Smooth muscle cell (in vitro differentiated cells): ENCODE measurements around the gene ATP4B. TPM values are rescaled to one million over a fixed set of nuclear protein-coding genes. Genes with fewer than 3 reads are reported as not detected.

Source experiments
- DNase-seq: peaks from one replicate; lab custom pipeline; 2025; ENCODE audit not compliant: unreplicated experiment; lab: John Stamatoyannopoulos, UW
- H2AFZ ChIP-seq: fragments of 200-600 bp; sonication (generic); 2 replicates; pipeline ENCODE4 v1.6.0; 2016; ENCODE audit warnings: antibody characterized with exemption, low read depth, mild to moderate bottlenecking
- H3F3A ChIP-seq: fragments of 200-600 bp; sonication (generic); 2 replicates; pipeline ENCODE4 v1.6.0; 2017; ENCODE audit warnings: antibody characterized with exemption, low read depth
- H3K27ac ChIP-seq: fragments of 200-600 bp; sonication (generic); 2 replicates; pipeline ENCODE4 v1.5.1; 2016; ENCODE audit warnings: low read depth, mild to moderate bottlenecking
- H3K27me3 ChIP-seq: fragments of 200-600 bp; sonication (generic); 2 replicates; pipeline ENCODE4 v1.6.1; 2016; ENCODE audit warnings: low read depth, mild to moderate bottlenecking
- H3K36me3 ChIP-seq: fragments of 200-600 bp; sonication (generic); 2 replicates; pipeline ENCODE4 v1.5.1; 2016; ENCODE audit warnings: low read depth
- H3K4me1 ChIP-seq: fragments of 200-600 bp; sonication (generic); 2 replicates; pipeline ENCODE4 v1.5.1; 2016; ENCODE audit warnings: low read depth
- H3K4me2 ChIP-seq: fragments of 200-600 bp; sonication (generic); 2 replicates; pipeline ENCODE4 v1.6.0; 2016; ENCODE audit warnings: mild to moderate bottlenecking
- H3K4me3 ChIP-seq: fragments of 200-600 bp; sonication (generic); 2 replicates; pipeline ENCODE4 v1.5.1; 2016; ENCODE audit warnings: mild to moderate bottlenecking
- H3K79me2 ChIP-seq: fragments of 200-600 bp; sonication (generic); 2 replicates; pipeline ENCODE4 v1.6.0; 2016; ENCODE audit warnings: low read depth, mild to moderate bottlenecking
- H3K9ac ChIP-seq: fragments of 200-600 bp; sonication (generic); 2 replicates; pipeline ENCODE4 v1.6.0; 2016; ENCODE audit warnings: low read depth
- H3K9me3 ChIP-seq: fragments of 200-600 bp; sonication (generic); replicated peaks from 2 replicates; pipeline ENCODE4 v1.5.1; 2016; ENCODE audit warnings: low read depth
- H4K20me1 ChIP-seq: fragments of 200-600 bp; sonication (generic); 2 replicates; pipeline ENCODE4 v1.6.0; 2016; ENCODE audit warnings: low read depth
- WGBS: methylation state at CpG from one replicate; pipeline ENCODE4 v1.1.7; 2016; ENCODE audit warnings: low lambda C conversion rate; 5-methylcytosine and 5-hydroxymethylcytosine counted together
- polyA plus RNA-seq: library from polyadenylated mRNA; unstranded; fragments of >200 nt; fragmentation: Nextera tagmentation; extraction: Ambion mirVana; gene quantifications from 2 replicates; pipeline ENCODE4 v1.2.1, GENCODE V29; 2016
- total RNA-seq: library from RNA; depleted of rRNA; stranded (reverse); fragments of >200 nt; gene quantifications from 2 replicates; pipeline ENCODE4 v1.2.3, GENCODE V29; 2014
- TF ChIP-seq, protein P1 (sequence below): fragments of 200-600 bp; sonication (generic); IDR thresholded peaks from 2 replicates; pipeline ENCODE4 v1.5.1; 2017; ENCODE audit warnings: borderline replicate concordance, mild to moderate bottlenecking, antibody characterized with exemption; ENCODE audit not compliant: insufficient read depth, poor library complexity, severe bottlenecking

ATP4B gene
- total and polyA plus RNA-seq, 2 experiments from 2014 or later = not detected

- H3K9me3 ChIP-seq = no peaks in the 10 kb centered on the region
- no peak overlapping the region for H3K27ac ChIP-seq
- no peak overlapping the region for H3K9ac ChIP-seq
- TF ChIP-seq, protein P1, sequence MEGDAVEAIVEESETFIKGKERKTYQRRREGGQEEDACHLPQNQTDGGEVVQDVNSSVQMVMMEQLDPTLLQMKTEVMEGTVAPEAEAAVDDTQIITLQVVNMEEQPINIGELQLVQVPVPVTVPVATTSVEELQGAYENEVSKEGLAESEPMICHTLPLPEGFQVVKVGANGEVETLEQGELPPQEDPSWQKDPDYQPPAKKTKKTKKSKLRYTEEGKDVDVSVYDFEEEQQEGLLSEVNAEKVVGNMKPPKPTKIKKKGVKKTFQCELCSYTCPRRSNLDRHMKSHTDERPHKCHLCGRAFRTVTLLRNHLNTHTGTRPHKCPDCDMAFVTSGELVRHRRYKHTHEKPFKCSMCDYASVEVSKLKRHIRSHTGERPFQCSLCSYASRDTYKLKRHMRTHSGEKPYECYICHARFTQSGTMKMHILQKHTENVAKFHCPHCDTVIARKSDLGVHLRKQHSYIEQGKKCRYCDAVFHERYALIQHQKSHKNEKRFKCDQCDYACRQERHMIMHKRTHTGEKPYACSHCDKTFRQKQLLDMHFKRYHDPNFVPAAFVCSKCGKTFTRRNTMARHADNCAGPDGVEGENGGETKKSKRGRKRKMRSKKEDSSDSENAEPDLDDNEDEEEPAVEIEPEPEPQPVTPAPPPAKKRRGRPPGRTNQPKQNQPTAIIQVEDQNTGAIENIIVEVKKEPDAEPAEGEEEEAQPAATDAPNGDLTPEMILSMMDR = no peak
- H3F3A ChIP-seq = no peaks in the 10 kb centered on the region
- H3K79me2 ChIP-seq = peaks cover 8% of the 10 kb centered on the region
- H4K20me1 ChIP-seq = peaks cover 51% of the 10 kb centered on the region
- H3K27me3 ChIP-seq = no peaks in the 10 kb centered on the region
- no peak overlapping the region for H3K4me3 ChIP-seq
- DNase-seq = no peak
- no peak overlapping the region for H3K4me2 ChIP-seq
- 97% methylated on average over 11 of the region's 11 CpGs for WGBS
- no peak overlapping the region for H2AFZ ChIP-seq
- no peaks in the 10 kb centered on the region for H3K4me1 ChIP-seq
- no peaks in the 10 kb centered on the region for H3K36me3 ChIP-seq
Observed at GRCh38 chr13:113630296-113630695, 27.7 kb downstream of the ATP4B start.

- Histone ChIP-seq H3K4me3 (no peak overlapping the region), H2AFZ (no peak overlapping the region), H3K27me3 (no peaks in the 10 kb centered on the region), H3K79me2 (peaks cover 8% of the 10 kb centered on the region), H4K20me1 (peaks cover 55% of the 10 kb centered on the region), H3K9me3 (no peaks in the 10 kb centered on the region), H3F3A (no peaks in the 10 kb centered on the region), H3K9ac (no peak overlapping the region), H3K36me3 (no peaks in the 10 kb centered on the region), H3K4me2 (no peak overlapping the region), H3K4me1 (no peaks in the 10 kb centered on the region), H3K27ac (no peak overlapping the region)
- DNase-seq = no peak
- TF ChIP-seq, protein P1 = no peak
- 95% methylated on average over 17 of the region's 17 CpGs for WGBS
Observed at GRCh38 chr13:113629866-113630265, 28.1 kb downstream of the ATP4B start.

GRCh38 chr13:113628291-113629270, 29.4 kb downstream of the ATP4B start:
- DNase-seq = no peak
- H3K27ac ChIP-seq = no peak overlapping the region
- no peak overlapping the region for H2AFZ ChIP-seq
- no peaks in the 10 kb centered on the region for H3K4me1 ChIP-seq
- H3K79me2 ChIP-seq = peaks cover 8% of the 10 kb centered on the region
- TF ChIP-seq, protein P1 = no peak
- no peaks in the 10 kb centered on the region for H3K27me3 ChIP-seq
- H3K36me3 ChIP-seq = no peaks in the 10 kb centered on the region
- H3K9ac ChIP-seq = no peak overlapping the region
- 96% methylated on average over 30 of the region's 30 CpGs for WGBS
- no peak overlapping the region for H3K4me2 ChIP-seq
- no peak overlapping the region for H3K4me3 ChIP-seq
- H3F3A ChIP-seq = no peaks in the 10 kb centered on the region
- H4K20me1 ChIP-seq = peaks cover 60% of the 10 kb centered on the region
- H3K9me3 ChIP-seq = no peaks in the 10 kb centered on the region
